OCI-LY1 (cell line): ENCODE data around the gene DEDD.

Experiments used
- H2AFZ ChIP-seq: fragments of 200-600 bp; sonication (generic), shearing (Covaris generic); 2 replicates; pipeline ENCODE4 v1.6.0; 2014; ENCODE audit warnings: antibody characterized with exemption, mild to moderate bottlenecking, low read length
- H3F3A ChIP-seq: fragments of 200-600 bp; sonication (generic), shearing (Covaris generic); 2 replicates; pipeline ENCODE4 v1.6.0; 2014; ENCODE audit warnings: mild to moderate bottlenecking, antibody characterized with exemption, low read length, moderate library complexity; ENCODE audit not compliant: insufficient read depth
- H3K27ac ChIP-seq: fragments of 200-600 bp; sonication (generic); 2 replicates; pipeline ENCODE4 v1.5.1; 2014; ENCODE audit warnings: low read length, mixed run types, mild to moderate bottlenecking, low read depth; ENCODE audit not compliant: poor library complexity, severe bottlenecking
- H3K27me3 ChIP-seq: fragments of 200-600 bp; sonication (generic); 2 replicates; pipeline ENCODE4 v1.6.0; 2014; ENCODE audit warnings: antibody characterized with exemption, mild to moderate bottlenecking, low read length, moderate library complexity; ENCODE audit not compliant: insufficient read depth
- H3K36me3 ChIP-seq: fragments of 200-600 bp; sonication (generic); 2 replicates; pipeline ENCODE4 v1.6.1; 2014; ENCODE audit warnings: mild to moderate bottlenecking, antibody characterized with exemption, low read length, moderate library complexity, mixed read lengths; ENCODE audit not compliant: insufficient read depth
- H3K4me1 ChIP-seq: fragments of 200-600 bp; sonication (generic); 2 replicates; pipeline ENCODE4 v1.5.1; 2014; ENCODE audit warnings: mild to moderate bottlenecking, low read length, moderate library complexity; ENCODE audit not compliant: insufficient read depth, severe bottlenecking
- H3K4me2 ChIP-seq: fragments of 200-600 bp; sonication (generic), shearing (Covaris generic); 2 replicates; pipeline ENCODE4 v1.6.1; 2014; ENCODE audit warnings: low read length
- H3K4me3 ChIP-seq: fragments of 200-600 bp; sonication (generic); 2 replicates; pipeline ENCODE4 v1.5.1; 2014; ENCODE audit warnings: low read length, low read depth, mild to moderate bottlenecking, mixed read lengths; ENCODE audit not compliant: poor library complexity, severe bottlenecking
- H3K79me2 ChIP-seq: fragments of 200-600 bp; shearing (Covaris generic); 2 replicates; pipeline ENCODE4 v1.6.1; 2016; ENCODE audit warnings: mixed run types, low read length, mixed read lengths; ENCODE audit not compliant: insufficient read depth
- H3K9ac ChIP-seq: fragments of 200-600 bp; sonication (generic), shearing (Covaris generic); 2 replicates; pipeline ENCODE4 v1.6.1; 2014; ENCODE audit warnings: mild to moderate bottlenecking, low read length, mixed read lengths
- H3K9me2 ChIP-seq: fragments of 200-600 bp; sonication (generic), shearing (Covaris generic); 2 replicates; pipeline ENCODE4 v1.6.1; 2014; ENCODE audit warnings: low read depth, mild to moderate bottlenecking, low read length, mixed read lengths
- H3K9me3 ChIP-seq: fragments of 200-600 bp; shearing (Covaris generic); 2 replicates; pipeline ENCODE4 v1.6.1; 2014; ENCODE audit warnings: low read length, mixed read lengths
- H4K20me1 ChIP-seq: fragments of 200-600 bp; sonication (generic), shearing (Covaris generic); 2 replicates; pipeline ENCODE4 v1.6.0; 2016; ENCODE audit warnings: mild to moderate bottlenecking, low read length; ENCODE audit not compliant: insufficient read depth
- CTCF ChIP-seq: fragments of 200-600 bp; sonication (generic), shearing (Covaris generic); IDR thresholded peaks from 2 replicates; pipeline ENCODE4 v1.5.1; 2017; ENCODE audit warnings: mild to moderate bottlenecking, antibody characterized with exemption, low read length, moderate library complexity, mixed read lengths
- EZH2 ChIP-seq: fragments of 200-600 bp; sonication (generic), shearing (Covaris generic); IDR thresholded peaks from 2 replicates; pipeline ENCODE4 v1.8.0; 2017; ENCODE audit warnings: borderline replicate concordance, mixed run types, mild to moderate bottlenecking, antibody characterized with exemption, low read length, moderate library complexity, mixed read lengths

The DEDD gene

DNA sequence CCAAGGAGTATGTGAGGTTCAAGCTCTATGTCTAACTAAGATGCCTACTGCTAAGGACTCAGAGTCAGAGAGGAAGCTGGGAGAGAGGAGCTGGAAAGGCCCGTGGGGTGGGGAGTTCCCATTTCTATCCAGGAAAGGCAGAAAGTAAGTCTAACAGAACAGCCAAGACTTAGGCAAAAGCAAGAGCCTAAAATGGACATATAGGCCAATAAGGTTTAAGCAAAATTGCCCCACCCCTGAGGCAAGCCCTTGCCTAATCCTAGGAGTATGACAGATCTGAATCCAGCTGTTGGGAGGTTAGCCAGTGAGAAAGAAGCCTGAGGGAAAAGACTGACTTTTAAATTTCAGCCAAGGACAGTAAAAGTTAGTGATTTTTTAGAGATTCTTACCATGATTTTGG is 35.9 kb downstream of the DEDD start:
- Histone ChIP-seq H3K4me3 (no peak overlapping the region), H3K79me2 (no peaks in the 10 kb centered on the region), H3K4me1 (peaks cover 16% of the 10 kb centered on the region), H3K27ac (no peak overlapping the region), H3K9me2 (no peaks in the 10 kb centered on the region), H3F3A (no peaks in the 10 kb centered on the region; the same call in 1 of the 2 replicates), H3K9ac (no peak overlapping the region), H3K36me3 (peaks cover 21% of the 10 kb centered on the region), H2AFZ (no peak overlapping the region), H3K27me3 (no peaks in the 10 kb centered on the region; the same call in 1 of the 2 replicates), H3K4me2 (no peak overlapping the region), H3K9me3 (no peaks in the 10 kb centered on the region), H4K20me1 (no peaks in the 10 kb centered on the region)
- TF ChIP-seq EZH2 = no peak
- TF ChIP-seq CTCF = no peak

DNA sequence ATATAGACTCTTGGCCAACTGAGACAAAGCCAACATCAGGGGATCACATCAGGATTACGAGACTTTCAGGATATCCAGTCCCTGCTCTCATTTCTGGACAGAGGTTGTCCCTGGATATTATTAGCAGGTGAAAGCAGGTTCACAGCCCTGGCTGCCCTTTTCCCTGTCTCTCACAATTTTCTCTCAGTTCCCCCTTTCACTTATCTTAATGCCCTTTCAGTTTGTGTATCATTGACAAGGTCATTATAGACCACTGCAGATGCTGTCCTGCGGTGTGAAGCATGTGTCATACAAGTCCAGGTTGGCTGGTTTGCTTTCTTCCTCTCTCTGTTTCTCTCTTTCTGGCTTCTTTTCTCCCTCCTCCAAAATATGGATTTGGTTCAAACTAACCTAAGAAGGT is 36.5 kb downstream of the DEDD start:
- H3K27me3 ChIP-seq = no peaks in the 10 kb centered on the region; the same call in 1 of the 2 replicates
- H3K4me1 ChIP-seq = peaks cover 16% of the 10 kb centered on the region
- peaks cover 18% of the 10 kb centered on the region for H3K36me3 ChIP-seq
- no peaks in the 10 kb centered on the region for H4K20me1 ChIP-seq
- H3K9ac ChIP-seq = no peak overlapping the region
- H3F3A ChIP-seq = no peaks in the 10 kb centered on the region; the same call in 1 of the 2 replicates
- H3K27ac ChIP-seq = no peak overlapping the region
- H2AFZ ChIP-seq = no peak overlapping the region
- no peaks in the 10 kb centered on the region for H3K9me3 ChIP-seq
- H3K79me2 ChIP-seq = no peaks in the 10 kb centered on the region
- TF ChIP-seq CTCF = no peak
- TF ChIP-seq EZH2 = no peak
- no peak overlapping the region for H3K4me3 ChIP-seq
- no peaks in the 10 kb centered on the region for H3K9me2 ChIP-seq
- H3K4me2 ChIP-seq = no peak overlapping the region

DNA sequence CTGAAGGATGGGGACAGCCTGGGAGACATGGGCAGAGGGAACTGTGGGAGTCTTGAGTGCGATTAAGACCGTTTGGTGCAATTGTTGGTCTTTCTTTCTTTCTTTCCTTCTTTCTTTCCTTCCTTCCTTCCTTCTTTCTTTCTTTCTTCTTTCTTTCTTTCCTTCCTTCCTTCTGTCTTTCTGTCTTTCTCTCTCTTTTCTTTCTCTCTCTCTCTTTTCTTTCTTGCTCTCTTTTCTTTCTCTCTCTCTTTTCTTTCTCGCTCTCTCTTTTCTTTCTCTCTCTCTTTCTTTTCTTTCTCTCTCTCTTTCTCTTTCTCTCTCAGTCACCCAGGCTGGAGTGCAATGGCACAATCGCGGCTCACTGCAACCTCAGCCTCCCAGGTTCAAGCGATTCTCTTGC is 37.2 kb downstream of the DEDD start:
- H3K36me3 ChIP-seq = peaks cover 13% of the 10 kb centered on the region
- no peak overlapping the region for H3K4me2 ChIP-seq
- H3F3A ChIP-seq = no peaks in the 10 kb centered on the region
- no peak for TF ChIP-seq EZH2
- TF ChIP-seq CTCF = no peak
- H3K9me3 ChIP-seq = no peaks in the 10 kb centered on the region
- no peak overlapping the region for H3K9ac ChIP-seq
- no peaks in the 10 kb centered on the region for H3K79me2 ChIP-seq
- H3K4me3 ChIP-seq = no peak overlapping the region
- H2AFZ ChIP-seq = no peak overlapping the region
- H3K9me2 ChIP-seq = no peaks in the 10 kb centered on the region
- peaks cover 16% of the 10 kb centered on the region for H3K4me1 ChIP-seq
- no peak overlapping the region for H3K27ac ChIP-seq
- no peaks in the 10 kb centered on the region; the same call in 1 of the 2 replicates for H3K27me3 ChIP-seq
- H4K20me1 ChIP-seq = no peaks in the 10 kb centered on the region
